MM.1S (cell line): Measurements from ENCODE around the gene L1CAM.

Experiments
- DNase-seq: peaks from one replicate; pipeline ENCODE4 v3.0.0-alpha.2; 2015
- H2AFZ ChIP-seq: fragments of 300-600 bp; sonication (generic); 2 replicates; pipeline ENCODE4 v1.6.0; 2016; ENCODE audit warnings: antibody characterized with exemption, low read length
- H3F3A ChIP-seq: fragments of 300-600 bp; sonication (generic); 2 replicates; pipeline ENCODE4 v1.6.1; 2016; ENCODE audit warnings: mild to moderate bottlenecking, antibody characterized with exemption, low read length, moderate library complexity, mixed read lengths; ENCODE audit not compliant: insufficient read depth
- H3K27ac ChIP-seq: fragments of 300-600 bp; sonication (generic); 2 replicates; pipeline ENCODE4 v1.5.1; 2016; ENCODE audit warnings: mild to moderate bottlenecking, low read length
- H3K27me3 ChIP-seq: fragments of 300-600 bp; sonication (generic); replicated peaks from 2 replicates; pipeline ENCODE4 v1.6.0; 2016; ENCODE audit warnings: low read length; ENCODE audit not compliant: insufficient read depth
- H3K36me3 ChIP-seq: fragments of 300-600 bp; sonication (generic); replicated peaks from 2 replicates; pipeline ENCODE4 v1.6.1; 2016; ENCODE audit warnings: mild to moderate bottlenecking, low read length, mixed read lengths; ENCODE audit not compliant: insufficient read depth
- H3K4me1 ChIP-seq: fragments of 300-600 bp; sonication (generic); 2 replicates; pipeline ENCODE4 v1.6.1; 2016; ENCODE audit warnings: low read length, mixed read lengths
- H3K4me2 ChIP-seq: fragments of 300-600 bp; sonication (generic); 2 replicates; pipeline ENCODE4 v1.6.0; 2016; ENCODE audit warnings: low read depth, low read length
- H3K4me3 ChIP-seq: fragments of 300-600 bp; sonication (generic); 2 replicates; pipeline ENCODE4 v1.5.1; 2016; ENCODE audit warnings: low read length, mixed read lengths
- H3K79me2 ChIP-seq: fragments of 300-600 bp; sonication (generic); 2 replicates; pipeline ENCODE4 v1.6.1; 2016; ENCODE audit warnings: mixed run types, low read length, mixed read lengths
- H3K9ac ChIP-seq: fragments of 300-600 bp; sonication (generic); 2 replicates; pipeline ENCODE4 v1.6.1; 2016; ENCODE audit warnings: low read length, mixed read lengths
- H3K9me2 ChIP-seq: fragments of 300-600 bp; sonication (generic); replicated peaks from 2 replicates; pipeline ENCODE4 v1.6.1; 2016; ENCODE audit warnings: mild to moderate bottlenecking, low read length, mixed read lengths; ENCODE audit not compliant: insufficient read depth
- H3K9me3 ChIP-seq: fragments of 300-600 bp; sonication (generic); replicated peaks from 2 replicates; pipeline ENCODE4 v1.6.1; 2016; ENCODE audit warnings: mild to moderate bottlenecking, low read length, mixed read lengths; ENCODE audit not compliant: insufficient read depth
- H4K20me1 ChIP-seq: fragments of 300-600 bp; sonication (generic); 2 replicates; pipeline ENCODE4 v1.6.1; 2016; ENCODE audit warnings: mild to moderate bottlenecking, low read length, moderate library complexity, mixed read lengths; ENCODE audit not compliant: insufficient read depth
- EZH2 ChIP-seq: fragments of 300-600 bp; sonication (generic); optimal IDR thresholded peaks from 2 replicates; pipeline ENCODE3; 2017; ENCODE audit warnings: low read depth, mild to moderate bottlenecking, antibody characterized with exemption, low read length, mixed read lengths
- EZH2phosphoT487 ChIP-seq: fragments of 300-600 bp; sonication (generic); IDR thresholded peaks from 2 replicates; pipeline ENCODE4 v1.6.1; 2018; ENCODE audit warnings: antibody characterized with exemption, low read length
- TF ChIP-seq, protein P1 (sequence below): fragments of 300-600 bp; sonication (generic); IDR thresholded peaks from 2 replicates; pipeline ENCODE4 v1.5.1; 2016; ENCODE audit warnings: antibody characterized with exemption, low read length, mixed read lengths

Gene L1CAM

DNA sequence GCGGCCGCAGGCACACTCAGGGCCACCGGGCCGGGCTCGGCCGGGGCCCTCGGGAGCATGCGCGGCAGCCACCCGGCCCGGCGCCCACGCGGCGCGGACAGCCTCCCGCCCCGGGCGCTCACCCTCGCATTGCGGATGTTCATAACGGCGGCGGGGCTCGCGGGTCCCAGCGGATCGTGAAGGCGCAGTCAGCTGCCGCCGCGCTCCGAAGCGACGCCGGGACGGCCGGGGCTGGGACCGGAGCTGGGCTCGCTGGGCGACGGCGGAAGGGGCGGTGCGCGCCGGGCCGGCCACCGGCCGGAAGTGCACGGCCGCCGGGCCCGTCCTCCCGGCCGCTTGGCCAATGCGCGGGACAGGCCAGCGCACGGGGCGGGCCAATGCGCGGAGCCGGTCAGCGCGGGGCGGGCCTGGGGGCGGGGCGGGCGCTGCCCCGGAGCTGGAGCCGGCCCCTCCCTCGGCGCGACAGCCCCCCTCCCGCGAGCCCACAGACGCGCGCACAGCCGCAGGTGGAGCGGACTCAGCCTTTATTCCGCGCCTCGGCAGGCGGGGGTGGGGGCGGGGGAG lies 48.9 kb upstream of the L1CAM start, which contains the start of gene NAA10:
TSS of gene NAA10 (minus strand) at position 276 of the 564 bp plus-strand sequence. CDS start at position 143, 133 bp downstream.
- TF ChIP-seq EZH2phosphoT487 (no peak), EZH2 (no peak)
- TF ChIP-seq, protein P1, sequence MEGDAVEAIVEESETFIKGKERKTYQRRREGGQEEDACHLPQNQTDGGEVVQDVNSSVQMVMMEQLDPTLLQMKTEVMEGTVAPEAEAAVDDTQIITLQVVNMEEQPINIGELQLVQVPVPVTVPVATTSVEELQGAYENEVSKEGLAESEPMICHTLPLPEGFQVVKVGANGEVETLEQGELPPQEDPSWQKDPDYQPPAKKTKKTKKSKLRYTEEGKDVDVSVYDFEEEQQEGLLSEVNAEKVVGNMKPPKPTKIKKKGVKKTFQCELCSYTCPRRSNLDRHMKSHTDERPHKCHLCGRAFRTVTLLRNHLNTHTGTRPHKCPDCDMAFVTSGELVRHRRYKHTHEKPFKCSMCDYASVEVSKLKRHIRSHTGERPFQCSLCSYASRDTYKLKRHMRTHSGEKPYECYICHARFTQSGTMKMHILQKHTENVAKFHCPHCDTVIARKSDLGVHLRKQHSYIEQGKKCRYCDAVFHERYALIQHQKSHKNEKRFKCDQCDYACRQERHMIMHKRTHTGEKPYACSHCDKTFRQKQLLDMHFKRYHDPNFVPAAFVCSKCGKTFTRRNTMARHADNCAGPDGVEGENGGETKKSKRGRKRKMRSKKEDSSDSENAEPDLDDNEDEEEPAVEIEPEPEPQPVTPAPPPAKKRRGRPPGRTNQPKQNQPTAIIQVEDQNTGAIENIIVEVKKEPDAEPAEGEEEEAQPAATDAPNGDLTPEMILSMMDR = no peak
- Histone ChIP-seq H3K4me2 (peak within 1 kb of the TSS; percentile 72), H2AFZ (no peak within 1 kb of the TSS), H4K20me1 (no peaks in the 10 kb centered on the region), H3K9me2 (no peaks in the 10 kb centered on the region), H3K27me3 (no peaks in the 10 kb centered on the region), H3K79me2 (peaks cover 41% of the 10 kb centered on the region), H3K36me3 (no peaks in the 10 kb centered on the region), H3K9ac (peak within 1 kb of the TSS; percentile 72), H3K4me1 (no peaks in the 10 kb centered on the region), H3K9me3 (no peaks in the 10 kb centered on the region), H3K4me3 (peak within 1 kb of the TSS; percentile 70), H3K27ac (no peak within 1 kb of the TSS), H3F3A (no peaks in the 10 kb centered on the region)
- peak; percentile 83 for DNase-seq

DNA sequence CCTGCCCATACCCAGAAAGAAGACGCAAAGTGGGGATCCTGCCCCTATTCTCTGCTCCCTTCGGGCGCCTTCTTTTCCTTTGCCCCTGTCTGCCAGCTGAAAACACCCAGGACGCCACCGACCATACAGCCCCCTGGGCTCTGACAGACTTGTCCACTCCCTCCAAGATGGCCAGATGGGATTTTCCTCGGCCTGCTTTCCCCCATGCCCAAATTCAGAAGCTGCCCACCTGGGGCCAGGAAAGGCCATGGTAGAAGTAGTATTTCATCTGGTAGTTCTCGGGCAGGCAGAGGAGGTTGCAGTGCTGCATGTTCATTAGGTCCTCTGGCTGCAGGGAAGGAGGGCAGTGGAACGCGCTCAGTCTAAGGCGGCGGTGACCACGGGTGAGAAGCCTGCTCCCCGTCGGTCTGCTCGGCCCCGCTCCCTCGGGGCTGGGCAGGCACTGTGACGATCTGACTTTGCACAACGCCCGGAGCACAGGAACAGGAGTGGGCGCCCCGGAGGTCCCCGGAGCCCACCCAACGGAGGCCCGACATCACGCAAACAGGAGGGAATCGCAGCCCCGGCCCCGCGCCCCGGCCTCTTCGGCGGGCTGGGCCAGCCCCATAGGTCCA lies 48.3 kb upstream of the L1CAM start:
- Histone ChIP-seq H3F3A (0 out of 2 replicates have a peak, but pooled peaks cover 4% of the 10 kb centered on the region), H4K20me1 (no peaks in the 10 kb centered on the region), H3K9me3 (no peaks in the 10 kb centered on the region), H3K4me1 (peaks cover 4% of the 10 kb centered on the region; the same call in 1 of the 2 replicates), H3K36me3 (no peaks in the 10 kb centered on the region), H3K79me2 (peaks cover 41% of the 10 kb centered on the region), H3K27ac (no peak overlapping the region), H3K4me3 (peak overlapping the region; percentile 70), H3K9ac (peak overlapping the region; percentile 72), H3K4me2 (peak overlapping the region; percentile 72), H3K9me2 (no peaks in the 10 kb centered on the region), H2AFZ (no peak overlapping the region), H3K27me3 (no peaks in the 10 kb centered on the region)
- TF ChIP-seq EZH2 (no peak), EZH2phosphoT487 (no peak)
- TF ChIP-seq, protein P1 = no peak
- no peak for DNase-seq

DNA sequence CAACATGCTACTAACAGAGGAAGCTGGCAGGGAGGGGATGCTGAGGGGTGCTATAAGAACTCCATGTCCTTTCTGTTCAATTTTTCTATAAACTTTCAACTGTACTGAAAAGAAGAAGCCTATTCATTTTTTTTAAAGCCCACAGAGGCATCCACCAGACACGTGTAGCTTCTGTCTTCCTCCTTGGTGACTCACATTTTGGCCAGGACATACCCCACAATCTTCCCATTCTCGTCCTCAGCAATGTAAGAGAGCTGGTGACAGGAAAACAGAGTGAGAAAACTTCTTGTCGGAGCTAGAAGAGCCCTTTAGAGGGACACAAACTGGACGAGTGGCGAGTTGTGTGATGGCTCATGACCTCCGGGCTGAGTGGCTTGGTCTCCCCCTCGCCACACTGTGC lies 47.8 kb upstream of the L1CAM start:
- Histone ChIP-seq H3K9ac (peak overlapping the region; percentile 72; the same call in 1 of the 2 replicates), H3K4me1 (peaks cover 8% of the 10 kb centered on the region; the same call in 1 of the 2 replicates)
- DNase-seq = no peak

More for the DNA sequence above, 47.8 kb upstream of the L1CAM start:
- peak overlapping the region; percentile 70 for H3K4me3 ChIP-seq
- peak overlapping the region; percentile 72 for H3K4me2 ChIP-seq
- TF ChIP-seq EZH2 (no peak), EZH2phosphoT487 (no peak)
- TF ChIP-seq, protein P1 = no peak
- no peaks in the 10 kb centered on the region for H3K9me3 ChIP-seq
- peaks cover 41% of the 10 kb centered on the region for H3K79me2 ChIP-seq
- H3F3A ChIP-seq = 0 out of 2 replicates have a peak, but pooled peaks cover 4% of the 10 kb centered on the region
- no peaks in the 10 kb centered on the region for H4K20me1 ChIP-seq
- no peak overlapping the region for H2AFZ ChIP-seq
- no peaks in the 10 kb centered on the region for H3K36me3 ChIP-seq
- no peaks in the 10 kb centered on the region for H3K9me2 ChIP-seq
- H3K27me3 ChIP-seq = no peaks in the 10 kb centered on the region
- H3K27ac ChIP-seq = no peak overlapping the region
